SK-N-SH treated with all-trans-retinoic acid at 6 μM for 48 hours (cell line): Measurements from ENCODE around the gene C12orf57.
A peak's percentile ranks its signal among the peaks of the same experiment; 100 is the strongest.

Experiments
- ATAC-seq: fragments of 200-7000 bp; cut with Tn5 transposase; 3 replicates; pipeline ENCODE4 v1.9.1; 2020; ENCODE audit warnings: mild to moderate bottlenecking, moderate library complexity
- ARNTL ChIP-seq: fragments of 450-650 bp; formaldehyde crosslinking; IDR thresholded peaks from 2 replicates; pipeline ENCODE4 v1.5.0; 2020; ENCODE audit warnings: low read depth, mild to moderate bottlenecking, moderate library complexity, borderline replicate concordance
- BACH2 ChIP-seq: fragments of 250-450 bp; sonication (Bioruptor Pico); IDR thresholded peaks from 2 replicates; pipeline ENCODE4 v1.9.0; 2021; ENCODE audit warnings: mild to moderate bottlenecking, borderline replicate concordance
- CREB5 ChIP-seq: fragments of 250-450 bp; sonication (Bioruptor Pico); IDR thresholded peaks from 2 replicates; pipeline ENCODE4 v1.5.1; 2020; ENCODE audit warnings: low read depth, mild to moderate bottlenecking, moderate library complexity
- CSDC2 ChIP-seq: fragments of 250-450 bp; sonication (Bioruptor Pico); IDR thresholded peaks from 2 replicates; pipeline ENCODE4 v1.5.0; 2020; ENCODE audit warnings: mild to moderate bottlenecking, moderate library complexity
- CSRNP3 ChIP-seq: fragments of 250-450 bp; sonication (Bioruptor Pico); IDR thresholded peaks from 2 replicates; pipeline ENCODE4 v1.5.1; 2021; ENCODE audit warnings: mild to moderate bottlenecking, moderate library complexity
- ESRRG ChIP-seq: fragments of 250-450 bp; sonication (Bioruptor Pico); IDR thresholded peaks from 2 replicates; pipeline ENCODE4 v1.6.1; 2021; ENCODE audit warnings: mild to moderate bottlenecking
- GLIS3 ChIP-seq: fragments of 250-450 bp; sonication (Bioruptor Pico); IDR thresholded peaks from 2 replicates; pipeline ENCODE4 v1.5.0; 2020; ENCODE audit warnings: mild to moderate bottlenecking, moderate library complexity
- ISL1 ChIP-seq: fragments of 250-450 bp; sonication (Bioruptor Pico); IDR thresholded peaks from 2 replicates; pipeline ENCODE4 v2.1.2; 2022; ENCODE audit warnings: mild to moderate bottlenecking, moderate library complexity
- OSR1 ChIP-seq: fragments of 250-450 bp; sonication (Bioruptor Pico); IDR thresholded peaks from 2 replicates; pipeline ENCODE4 v1.8.0; 2022; ENCODE audit warnings: moderate library complexity, mild to moderate bottlenecking, inconsistent platforms
- PATZ1 ChIP-seq: fragments of 250-450 bp; sonication (Bioruptor Pico); IDR thresholded peaks from 2 replicates; pipeline ENCODE4 v1.8.0; 2020; ENCODE audit warnings: mild to moderate bottlenecking, moderate library complexity, borderline replicate concordance
- POU6F1 ChIP-seq: fragments of 250-450 bp; sonication (Bioruptor Pico); IDR thresholded peaks from 2 replicates; pipeline ENCODE4 v1.8.0; 2021; ENCODE audit warnings: low read depth, mild to moderate bottlenecking, moderate library complexity, borderline replicate concordance
- PPARA ChIP-seq: fragments of 250-450 bp; sonication (Bioruptor Pico); IDR thresholded peaks from 2 replicates; pipeline ENCODE4 v1.5.0; 2020; ENCODE audit warnings: mild to moderate bottlenecking, borderline replicate concordance
- RARB ChIP-seq: fragments of 250-450 bp; sonication (Bioruptor Pico); IDR thresholded peaks from 2 replicates; pipeline ENCODE4 v1.8.0; 2021; ENCODE audit warnings: mild to moderate bottlenecking, moderate library complexity
- SNAI2 ChIP-seq: fragments of 250-450 bp; sonication (Bioruptor Pico); IDR thresholded peaks from 2 replicates; pipeline ENCODE4 v1.5.0; 2020; ENCODE audit warnings: mild to moderate bottlenecking, moderate library complexity
- TCF4 ChIP-seq: fragments of 250-450 bp; sonication (Bioruptor Pico); IDR thresholded peaks from 2 replicates; pipeline ENCODE4 v1.8.0; 2021; ENCODE audit warnings: mild to moderate bottlenecking, moderate library complexity, borderline replicate concordance
- TOX ChIP-seq: fragments of 250-450 bp; sonication (Bioruptor Pico); IDR thresholded peaks from 2 replicates; pipeline ENCODE4 v1.8.0; 2021; ENCODE audit warnings: mild to moderate bottlenecking, moderate library complexity, borderline replicate concordance
- TSHZ2 ChIP-seq: fragments of 250-450 bp; sonication (Bioruptor Pico); IDR thresholded peaks from 2 replicates; pipeline ENCODE4 v1.5.0; 2020; ENCODE audit warnings: mild to moderate bottlenecking, moderate library complexity
- ZFP3 ChIP-seq: fragments of 250-450 bp; sonication (Bioruptor Pico); IDR thresholded peaks from 2 replicates; pipeline ENCODE4 v1.5.0; 2020; ENCODE audit warnings: mild to moderate bottlenecking, moderate library complexity
- ZFP30 ChIP-seq: fragments of 450-650 bp; formaldehyde crosslinking; IDR thresholded peaks from 2 replicates; pipeline ENCODE4 v1.5.0; 2022; ENCODE audit warnings: mild to moderate bottlenecking, moderate library complexity
- ZNF565 ChIP-seq: fragments of 450-650 bp; formaldehyde crosslinking; conservative IDR thresholded peaks from 2 replicates; pipeline ENCODE4 v1.5.0; 2020; ENCODE audit warnings: low read depth, mild to moderate bottlenecking, moderate library complexity
- ZNF70 ChIP-seq: fragments of 450-650 bp; formaldehyde crosslinking; IDR thresholded peaks from 2 replicates; pipeline ENCODE4 v1.5.0; 2020; ENCODE audit warnings: mild to moderate bottlenecking, moderate library complexity
- ZNF8 ChIP-seq: fragments of 450-650 bp; formaldehyde crosslinking; IDR thresholded peaks from 2 replicates; pipeline ENCODE4 v1.5.0; 2020; ENCODE audit warnings: mild to moderate bottlenecking, moderate library complexity

Gene C12orf57

GRCh38 chr12:6914246-6914946 is 29.4 kb upstream of the C12orf57 start, which contains the start of gene ENO2:
Gene ENO2, plus strand, starts transcription at chr12:6914580. Its CDS starts 1,253 bp downstream, at chr12:6915833.
- ATAC-seq: peak; percentile 91
- TF ChIP-seq CSDC2 (CRISPR knock-in tag): no peak

- ATAC-seq: peak; percentile 44
- TF ChIP-seq SNAI2: no peak
- no peak for TF ChIP-seq PATZ1 (CRISPR knock-in tag)
- TF ChIP-seq ISL1 (CRISPR knock-in tag): no peak
- no peak for TF ChIP-seq ARNTL (CRISPR knock-in tag)
- TF ChIP-seq CSRNP3 (CRISPR knock-in tag): no peak
- no peak for TF ChIP-seq OSR1
- no peak for TF ChIP-seq ZNF8
- no peak for TF ChIP-seq PPARA (CRISPR knock-in tag)
- no peak for TF ChIP-seq BACH2 (CRISPR knock-in tag)
- TF ChIP-seq CREB5 (CRISPR knock-in tag): no peak
- no peak for TF ChIP-seq ESRRG
- TF ChIP-seq TSHZ2: no peak
- no peak for TF ChIP-seq TOX (CRISPR knock-in tag)
- TF ChIP-seq TCF4 (CRISPR knock-in tag): no peak
- TF ChIP-seq GLIS3 (CRISPR knock-in tag): no peak
- no peak for TF ChIP-seq POU6F1 (CRISPR knock-in tag)
- TF ChIP-seq ZNF70 (CRISPR knock-in tag): no peak
- TF ChIP-seq RARB (CRISPR knock-in tag): no peak
- TF ChIP-seq ZNF565 (CRISPR knock-in tag): no peak
- no peak for TF ChIP-seq CSDC2 (CRISPR knock-in tag)
Measured at GRCh38 chr12:6914947-6915788, 28.7 kb upstream of the C12orf57 start.

GRCh38 chr12:6915789-6916285 is 28.0 kb upstream of the C12orf57 start:
- ATAC-seq: no peak
- TF ChIP-seq ZNF565 (CRISPR knock-in tag) (no peak), ZFP30 (CRISPR knock-in tag) (no peak), CSRNP3 (CRISPR knock-in tag) (no peak), SNAI2 (no peak), ZFP3 (no peak), ARNTL (CRISPR knock-in tag) (no peak), OSR1 (no peak), TSHZ2 (no peak), ZNF70 (CRISPR knock-in tag) (no peak), RARB (CRISPR knock-in tag) (no peak), TOX (CRISPR knock-in tag) (no peak), PPARA (CRISPR knock-in tag) (no peak)
